GM12878 (cell line): ENCODE results near the gene HSPA12B. TPM values are rescaled to one million over a fixed set of nuclear protein-coding genes. Genes with fewer than 3 reads are reported as not detected.

Source experiments
- ATAC-seq: fragments of 200-7000 bp; cut with Tn5 transposase; 3 replicates; pipeline ENCODE4 v1.9.1; 2020; ENCODE audit warnings: mild to moderate bottlenecking, moderate library complexity
- BruUV-seq: library from RNA; stranded (reverse); fragments of 400-500 nt; replicated peaks from 2 replicates; lab custom pipeline; 2021; lab: Mats Ljungman, UMichigan
- CTCF ChIA-PET: fragments of 300-600 bp; sonication (Branson Sonifier 250); formaldehyde crosslinking; extraction: SDS; loops from one replicate; lab custom pipeline; 2021; ENCODE audit warnings: inconsistent platforms; lab: Yijun Ruan, JAX
- POLR2A ChIA-PET: fragments of 350-600 bp; formaldehyde crosslinking; extraction: SDS; loops from one replicate; lab custom pipeline; 2021; ENCODE audit warnings: inconsistent platforms; lab: Charles Lee
- RAD21 ChIA-PET: fragments of 300-600 bp; sonication (Branson Sonifier 250); formaldehyde crosslinking; loops from one replicate; lab custom pipeline; 2023; ENCODE audit warnings: antibody characterized with exemption; ENCODE audit not compliant: unreplicated experiment; lab: Charles Lee
- SMC1A ChIA-PET: fragments of 300-600 bp; sonication (Branson Sonifier 250); formaldehyde crosslinking; loops from one replicate; lab custom pipeline; 2023; ENCODE audit not compliant: unreplicated experiment, uncharacterized antibody; lab: Charles Lee
- DNase-seq: peaks from one replicate; pipeline ENCODE4 v3.0.0-alpha.2; 2011; ENCODE audit warnings: low read depth, low spot score
- FAIRE-seq: peaks from 3 replicates; lab custom pipeline; 2011; peaks lifted over from hg19 to GRCh38; lab: Jason Lieb, UNC
- H2AFZ ChIP-seq: 2 replicates; pipeline ENCODE4 v1.6.0; 2011; ENCODE audit warnings: low read depth, low read length, control low read depth; ENCODE audit not compliant: control insufficient read depth
- H3K27ac ChIP-seq: 2 replicates; pipeline ENCODE4 v1.5.1; 2011; ENCODE audit warnings: control low read depth; ENCODE audit not compliant: control insufficient read depth, insufficient read depth
- H3K27me3 ChIP-seq, 2 experiments: replicated peaks in 1 of 2; 2 replicates each; pipeline versions ENCODE4 v1.6.0 to v1.6.1; 2011; ENCODE audit warnings: low read length in 1 of 2; ENCODE audit not compliant: control insufficient read depth in 2 of 2, insufficient read depth in 2 of 2
- H3K36me3 ChIP-seq, 2 experiments: 2 replicates each; pipeline ENCODE4 v1.5.1; 2011; ENCODE audit warnings: low read length in 1 of 2; ENCODE audit not compliant: control insufficient read depth in 2 of 2, insufficient read depth in 2 of 2
- H3K4me1 ChIP-seq: 2 replicates; pipeline ENCODE4 v1.6.1; 2011; ENCODE audit warnings: mild to moderate bottlenecking, low read length, moderate library complexity, mixed read lengths; ENCODE audit not compliant: control insufficient read depth, insufficient read depth
- H3K4me2 ChIP-seq: 2 replicates; pipeline ENCODE4 v1.6.0; 2011; ENCODE audit warnings: control low read depth; ENCODE audit not compliant: control insufficient read depth, insufficient read depth
- H3K4me3 ChIP-seq: fragments of 200-600 bp; sonication (generic); 2 replicates; pipeline ENCODE4 v1.5.1; 2016
- H3K79me2 ChIP-seq: 2 replicates; pipeline ENCODE4 v1.6.0; 2011; ENCODE audit warnings: low read length; ENCODE audit not compliant: control insufficient read depth, insufficient read depth
- H3K9ac ChIP-seq: 2 replicates; pipeline ENCODE4 v1.8.0; 2011; ENCODE audit warnings: low read length, control low read depth, mixed read lengths; ENCODE audit not compliant: control insufficient read depth, insufficient read depth
- H3K9me3 ChIP-seq: replicated peaks from 3 replicates; pipeline ENCODE4 v1.5.1; 2011; ENCODE audit warnings: mild to moderate bottlenecking, low read length; ENCODE audit not compliant: control insufficient read depth, insufficient read depth
- H4K20me1 ChIP-seq: 2 replicates; pipeline ENCODE4 v1.6.0; 2011; ENCODE audit not compliant: control insufficient read depth, insufficient read depth
- BHLHE40 ChIP-seq, 2 experiments: fragments of 450-650 bp in 1 of 2; IDR thresholded peaks; 2 replicates each; pipeline ENCODE4 v1.6.1; 2011 to 2017; ENCODE audit warnings: low read depth in 2 of 2, borderline replicate concordance in 1 of 2, improper control_type of control experiment in 1 of 2, low read length in 1 of 2, mild to moderate bottlenecking in 1 of 2
- CHD2 ChIP-seq: IDR thresholded peaks from 2 replicates; pipeline ENCODE4 v1.6.1; 2011; ENCODE audit warnings: low read depth, low read length, improper control_type of control experiment, borderline replicate concordance
- ELK1 ChIP-seq: IDR thresholded peaks from 2 replicates; pipeline ENCODE4 v1.6.1; 2012; ENCODE audit warnings: low read depth, low read length, improper control_type of control experiment
- IRF4 ChIP-seq: IDR thresholded peaks from 2 replicates; pipeline ENCODE4 v1.6.1; 2011; ENCODE audit warnings: low read depth, low read length
- JUND ChIP-seq: IDR thresholded peaks from 2 replicates; pipeline ENCODE4 v1.6.1; 2012; ENCODE audit warnings: low read depth, mild to moderate bottlenecking, low read length, improper control_type of control experiment, moderate library complexity
- MEF2B ChIP-seq: fragments of 450-650 bp; IDR thresholded peaks from 2 replicates; pipeline ENCODE4 v1.6.1; 2018; ENCODE audit warnings: mild to moderate bottlenecking, moderate library complexity; ENCODE audit not compliant: partially characterized antibody, poor library complexity, severe bottlenecking
- MYB ChIP-seq: fragments of 150-350 bp; IDR thresholded peaks from 2 replicates; pipeline ENCODE4 v1.6.1; 2014; ENCODE audit warnings: mild to moderate bottlenecking, low read depth, low read length, borderline replicate concordance
- NFIC ChIP-seq: IDR thresholded peaks from 2 replicates; pipeline ENCODE4 v1.6.1; 2012; ENCODE audit warnings: low read depth, mild to moderate bottlenecking, inconsistent platforms, low read length, moderate library complexity
- POU2F2 ChIP-seq: IDR thresholded peaks from 3 replicates; pipeline ENCODE4 v1.6.1; 2011; ENCODE audit warnings: low read depth, mild to moderate bottlenecking, low read length, borderline replicate concordance
- RAD21 ChIP-seq: IDR thresholded peaks from 2 replicates; pipeline ENCODE4 v1.6.1; 2011; ENCODE audit warnings: mild to moderate bottlenecking, low read depth, low read length, moderate library complexity; ENCODE audit not compliant: insufficient read depth
- RCOR1 ChIP-seq: conservative IDR thresholded peaks from 2 replicates; pipeline ENCODE4 v1.6.1; 2012; ENCODE audit warnings: low read depth, low read length, improper control_type of control experiment
- RELA ChIP-seq: fragments of 450-650 bp; IDR thresholded peaks from 2 replicates; pipeline ENCODE4 v1.8.0; 2014; ENCODE audit warnings: borderline replicate concordance; ENCODE audit not compliant: partially characterized antibody
- RFX5 ChIP-seq: IDR thresholded peaks from 2 replicates; pipeline ENCODE4 v1.6.1; 2011; ENCODE audit warnings: low read depth, low read length, improper control_type of control experiment
- RUNX3 ChIP-seq: IDR thresholded peaks from 2 replicates; pipeline ENCODE4 v1.6.1; 2012; ENCODE audit warnings: low read length, inconsistent platforms
- SIN3A ChIP-seq: IDR thresholded peaks from 2 replicates; pipeline ENCODE4 v1.6.1; 2012; ENCODE audit warnings: low read depth, low read length, improper control_type of control experiment
- SP1 ChIP-seq: IDR thresholded peaks from one replicate; pipeline ENCODE4 v1.6.1; 2011; ENCODE audit warnings: low read depth, low read length
- SRF ChIP-seq, 2 experiments: IDR thresholded peaks; 2 replicates each; pipeline ENCODE4 v1.6.1; 2011; ENCODE audit warnings: low read depth in 2 of 2, low read length in 2 of 2, mild to moderate bottlenecking in 1 of 2, moderate library complexity in 1 of 2
- STAT3 ChIP-seq: IDR thresholded peaks from 2 replicates; pipeline ENCODE4 v1.6.1; 2011; ENCODE audit warnings: low read depth, low read length, improper control_type of control experiment
- TBL1XR1 ChIP-seq: IDR thresholded peaks from 2 replicates; pipeline ENCODE4 v1.6.1; 2012; ENCODE audit warnings: low read depth, low read length, improper control_type of control experiment
- TCF3 ChIP-seq: IDR thresholded peaks from 2 replicates; pipeline ENCODE4 v1.6.1; 2012; ENCODE audit warnings: low read depth, mild to moderate bottlenecking, low read length, borderline replicate concordance; ENCODE audit not compliant: insufficient read depth
- ZNF207 ChIP-seq: fragments of 450-650 bp; IDR thresholded peaks from 2 replicates; pipeline ENCODE4 v1.6.1; 2014; ENCODE audit warnings: antibody characterized with exemption, mild to moderate bottlenecking, borderline replicate concordance
- ZSCAN29 ChIP-seq: fragments of 450-650 bp; IDR thresholded peaks from 2 replicates; pipeline ENCODE4 v1.6.1; 2017; ENCODE audit warnings: mild to moderate bottlenecking, moderate library complexity
- WGBS: methylation state at CpG from one replicate; pipeline ENCODE4 v1.1.6; 2016; ENCODE audit warnings: low lambda C conversion rate; ENCODE audit not compliant: insufficient replicate concordance, insufficient coverage; ENCODE audit errors: missing lambda C conversion rate; 5-methylcytosine and 5-hydroxymethylcytosine counted together
- in situ Hi-C: fragments of 300-500 bp; cut with MboI; formaldehyde crosslinking; loops from 9 replicates; pipeline ENCODE4 v1.14.3; 2018; ENCODE audit warnings: mixed read lengths
- intact Hi-C: fragments of 100-400 bp; cut with micrococcal nuclease; formaldehyde crosslinking; loops from one replicate; pipeline ENCODE4 v1.14.2; 2022; ENCODE audit not compliant: unreplicated experiment
- polyA plus RNA-seq, 11 experiments: library from polyadenylated mRNA; depleted of rRNA in 4 of 11; unstranded in 6 of 11; stranded (reverse) in 5 of 11; fragments of >200 nt; fragmentation: Nextera tagmentation in 4 of 11; fragmentation: Illumina TruSeq in 1 of 11; extraction: Ambion mirVana in 4 of 11; extraction: Trizol in 1 of 11; gene quantifications; 1 replicate in 1 of 11; 2 replicates in 10 of 11; pipeline versions ENCODE4 v1.2.1 to v1.2.3, GENCODE V29; 2011 to 2016; ENCODE audit warnings: inconsistent platforms in 2 of 11, missing spikeins in 2 of 11, low read depth in 1 of 11
- total RNA-seq, 4 experiments: library from RNA; depleted of rRNA in 3 of 4; stranded (reverse); fragments of >200 nt in 3 of 4; fragmentation: Illumina TruSeq in 1 of 4; extraction: Trizol in 1 of 4; gene quantifications; 2 replicates each; pipeline versions ENCODE4 v1.2.1 to v1.2.3, GENCODE V29; 2013 to 2021
- TF ChIP-seq, protein P1 (sequence below): IDR thresholded peaks from 2 replicates; pipeline ENCODE4 v1.6.1; 2011; ENCODE audit warnings: low read depth, mild to moderate bottlenecking, low read length, moderate library complexity, borderline replicate concordance; ENCODE audit errors: extremely low read depth

Gene HSPA12B
- total and polyA plus RNA-seq, 10 of the 15 experiments (the other 5 are each of a cell fraction or from before 2014, with no cell fraction given) = 0.08 TPM; not detected in 9

DNA sequence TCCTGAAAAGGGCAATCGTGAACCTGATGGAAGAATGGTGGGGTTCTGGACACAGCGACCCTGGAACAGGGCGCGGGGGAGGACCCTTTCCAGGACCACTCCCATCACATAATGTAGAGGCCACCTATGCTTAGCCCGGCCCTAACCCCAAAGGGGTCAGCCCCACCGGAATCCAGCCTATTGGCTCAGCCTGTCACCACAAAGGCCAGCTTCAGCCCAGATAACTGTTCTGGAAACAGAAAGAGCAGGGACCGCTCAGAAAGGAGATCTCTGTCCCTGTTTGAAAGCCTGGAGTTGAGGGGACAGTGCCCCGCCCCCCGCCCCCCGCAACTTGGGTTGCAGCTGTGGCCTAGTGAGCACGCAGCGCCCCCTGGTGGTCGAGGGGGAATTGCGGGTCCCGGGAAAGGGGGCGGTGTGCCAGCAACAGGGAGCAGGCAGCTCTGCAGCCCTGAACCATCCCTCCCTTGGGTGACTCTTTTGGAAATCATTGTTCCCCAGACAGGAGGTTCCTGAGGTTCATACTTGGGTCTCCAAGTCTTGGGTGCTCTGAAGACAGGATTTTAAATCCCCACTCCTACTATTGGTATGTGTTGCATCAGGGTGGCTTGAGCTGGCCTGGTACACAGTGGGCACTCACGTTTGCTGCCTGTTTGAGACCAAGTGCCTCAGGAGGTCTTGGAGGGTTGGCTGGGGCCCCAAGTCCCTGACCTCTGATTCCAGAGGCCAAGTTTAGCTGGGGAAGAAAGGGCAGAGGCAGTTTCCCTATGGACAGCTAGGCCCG, 21.6 kb upstream of the HSPA12B start:
- H3K27me3 ChIP-seq = no peaks in the 10 kb centered on the region
- FAIRE-seq = peak; percentile 79
- ChIA-PET CTCF (interaction anchor here (0.6 to 3.8 kb wide), 43 partner anchors 8 to 1627 kb away, joined by 3 to 51 read pairs (median 4); partner anchors contain the start of gene ADISSP), POLR2A (interaction anchor here (0.9 kb wide), 1 partner anchor 148 kb away, joined by 3 read pairs; no protein-coding TSS in a partner anchor), RAD21 (interaction anchor here (0.8 to 2.4 kb wide), 4 partner anchors 14 to 148 kb away, joined by 3 to 14 read pairs (median 8); no protein-coding TSS in a partner anchor), SMC1A (interaction anchor here (0.5 to 2.4 kb wide), 7 partner anchors 25 to 162 kb away, joined by 3 to 22 read pairs (median 4); no protein-coding TSS in a partner anchor)
- 15% methylated on average over 18 of the region's 18 CpGs for WGBS
- peak; percentile 89 for ATAC-seq
- in situ Hi-C loops (no loop called here), intact Hi-C loops (loop anchor here (1.0 to 10.0 kb wide), 4 partner anchors 35 to 494 kb away; no protein-coding TSS in a partner anchor)
- peaks cover 5% of the 10 kb centered on the region for H3K4me1 ChIP-seq
- no peak overlapping the region for H3K4me3 ChIP-seq
- no peaks in the 10 kb centered on the region for H3K9me3 ChIP-seq
- no TSS peak for BruUV-seq
- H4K20me1 ChIP-seq = no peaks in the 10 kb centered on the region
- H2AFZ ChIP-seq = no peak overlapping the region; the same call in 1 of the 2 replicates
- H3K4me2 ChIP-seq = no peak overlapping the region
- DNase-seq = no peak
- H3K79me2 ChIP-seq = no peaks in the 10 kb centered on the region
- H3K27ac ChIP-seq = no peak overlapping the region
- no peak overlapping the region for H3K9ac ChIP-seq
- no peaks in the 10 kb centered on the region for H3K36me3 ChIP-seq
- no peak for TF ChIP-seq NFIC
- no peak for TF ChIP-seq STAT3
- TF ChIP-seq CHD2 = 0 out of 2 replicates have a peak, but pooled peaks have one; percentile 26
- no peak for TF ChIP-seq RFX5
- TF ChIP-seq POU2F2 = no peak
- TF ChIP-seq RELA = no peak
- TF ChIP-seq BHLHE40 (IDR thresholded peaks at IDR 0.05; ENCODE audit: borderline replicate concordance in 1 of 2, low read depth in 2 of 2, low read length in 1 of 2) = peak in 1 of 2 experiments; percentile 21; a peak in 1 of 4 replicates
- TF ChIP-seq SIN3A = no peak
- TF ChIP-seq JUND = no peak
- TF ChIP-seq ELK1 = no peak
- TF ChIP-seq MYB = no peak
- TF ChIP-seq SRF (IDR thresholded peaks at IDR 0.05; ENCODE audit: low read depth in 2 of 2, low read length in 2 of 2) = 0 out of 4 replicates have a peak, but pooled peaks of 1 of the 2 experiments have one; percentile 13
- TF ChIP-seq MEF2B = no peak
- TF ChIP-seq, protein P1, sequence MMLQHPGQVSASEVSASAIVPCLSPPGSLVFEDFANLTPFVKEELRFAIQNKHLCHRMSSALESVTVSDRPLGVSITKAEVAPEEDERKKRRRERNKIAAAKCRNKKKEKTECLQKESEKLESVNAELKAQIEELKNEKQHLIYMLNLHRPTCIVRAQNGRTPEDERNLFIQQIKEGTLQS = no peak
- no peak for TF ChIP-seq IRF4
- 0 out of 2 replicates have a peak, but pooled peaks have one; percentile 57 for TF ChIP-seq TCF3
- TF ChIP-seq SP1 = no peak
- TF ChIP-seq ZNF207 = no peak
- peak; percentile 80 for TF ChIP-seq RAD21
- TF ChIP-seq ZSCAN29 = no peak
- TF ChIP-seq RUNX3 = 0 out of 2 replicates have a peak, but pooled peaks have one; percentile 10
- no peak for TF ChIP-seq TBL1XR1
- TF ChIP-seq RCOR1 = no peak
